ENCODE results near the gene WRAP73. TPM values are rescaled to one million over a fixed set of nuclear protein-coding genes. Genes with fewer than 3 reads are reported as not detected.
"Not testable (repeated sequence)": the region's sequence is repeated elsewhere in the genome, so short reads cannot be mapped to it uniquely, and the experiment has no call there.

Gene WRAP73
- total RNA-seq, 5 donors from 2014 or later (not counting 1 experiment from before 2014, with no cell fraction given) = 33.7 to 44.9 (median 39.8) TPM

DNA sequence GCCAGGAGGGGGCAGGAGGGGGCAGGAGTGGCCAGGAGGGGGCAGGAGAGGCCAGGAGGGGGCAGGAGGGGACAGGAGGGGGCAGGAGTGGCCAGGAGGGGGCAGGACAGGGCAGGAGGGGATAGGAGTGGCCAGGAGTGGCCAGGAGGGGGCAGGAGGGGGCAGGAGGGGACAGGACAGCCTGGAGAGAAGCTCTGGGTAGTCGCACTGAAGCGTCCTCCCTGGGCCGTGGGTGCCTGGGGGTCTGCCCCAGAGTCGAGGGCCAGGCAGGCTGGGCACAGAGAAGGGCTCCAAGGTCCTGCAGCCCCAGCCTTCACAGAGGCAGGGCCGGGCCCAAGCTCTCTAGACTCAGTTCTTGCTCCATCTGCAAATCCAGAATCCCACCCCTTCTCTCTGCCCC, 61.5 kb downstream of the WRAP73 start:
- ATAC-seq (replicated peaks in 1 of 4) = no peak
- no peaks in the 10 kb centered on the region for H3K4me1 ChIP-seq (ENCODE audit: control insufficient read depth in 1 of 2, extremely low read depth in 1 of 2, insufficient read depth in 2 of 2, low read length in 2 of 2)
- no peaks in the 10 kb centered on the region for H3K36me3 ChIP-seq (ENCODE audit: control insufficient read depth in 2 of 2, extremely low read depth in 1 of 2, insufficient read depth in 1 of 2, low read length in 1 of 2)
- Mint-ChIP-seq H3K27me3 (no peaks in the 10 kb centered on the region), H3K27ac (no peak overlapping the region), H3K36me3 (no peaks in the 10 kb centered on the region), H3K9me3 (no peaks in the 10 kb centered on the region), H3K4me1 (no peaks in the 10 kb centered on the region), H3K4me3 (no peak overlapping the region)
- DNase-seq = no peak
- ChIA-PET CTCF (no interaction called here), POLR2A (no interaction called here)
- H3K27ac ChIP-seq (ENCODE audit: low read length) = no peak overlapping the region
- H3K27me3 ChIP-seq (replicated peaks in 1 of 2; ENCODE audit: control insufficient read depth in 2 of 2, extremely low read depth in 1 of 2, insufficient read depth in 2 of 2, low read length in 1 of 2) = no peaks in the 10 kb centered on the region
- no peak overlapping the region for H3K4me3 ChIP-seq (ENCODE audit: control insufficient read depth in 1 of 2, extremely low read depth in 1 of 2, low read length in 1 of 2)
- 92% methylated on average over 2 of the region's 5 CpGs for WGBS (ENCODE audit: insufficient coverage)
- H3K9me3 ChIP-seq = no peaks in the 10 kb centered on the region

DNA sequence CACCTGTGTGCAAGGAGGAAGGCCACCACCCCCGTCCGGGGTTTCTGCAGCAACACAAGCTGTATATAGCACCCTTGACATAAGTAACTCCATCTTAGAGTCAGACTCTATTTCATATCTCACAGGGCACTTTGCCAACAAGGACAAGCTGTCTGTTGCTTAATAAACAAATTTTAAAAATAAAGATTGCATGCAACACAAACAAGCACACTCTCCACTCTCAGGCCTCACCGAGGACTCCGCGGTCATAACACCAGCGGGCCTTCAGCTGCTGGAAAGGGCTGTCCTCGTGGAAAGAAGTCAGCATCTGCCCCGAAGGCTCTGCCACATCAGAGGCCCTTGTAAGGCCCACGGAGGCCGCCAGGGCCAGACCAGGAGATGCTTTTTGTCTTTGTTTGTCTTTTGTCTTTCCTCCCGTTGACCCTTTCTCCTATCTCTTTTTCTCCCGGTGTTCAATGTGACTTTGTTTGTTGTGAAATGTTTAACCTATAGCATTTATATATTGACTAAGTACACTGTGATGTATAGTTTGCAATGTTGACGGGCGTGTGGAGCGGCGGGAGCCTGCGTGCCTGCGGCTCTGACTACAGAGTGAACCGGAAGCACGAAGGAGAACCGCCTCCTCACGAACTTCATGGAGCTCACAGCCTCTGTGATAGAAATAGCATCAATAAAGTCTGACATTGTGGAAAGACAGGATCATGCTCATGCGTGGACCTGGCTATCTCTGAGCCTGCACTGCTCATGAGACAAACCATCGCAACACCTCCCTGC, 62.7 kb downstream of the WRAP73 start:
- Histone ChIP-seq H3K27me3 (replicated peaks in 1 of 2; ENCODE audit: control insufficient read depth in 2 of 2, extremely low read depth in 1 of 2, insufficient read depth in 2 of 2, low read length in 1 of 2) (peaks cover 0 to 1% of the 10 kb centered on the region in 2 experiments), H3K9me3 (no peaks in the 10 kb centered on the region), H3K27ac (ENCODE audit: low read length) (no peak overlapping the region), H3K36me3 (ENCODE audit: control insufficient read depth in 2 of 2, extremely low read depth in 1 of 2, insufficient read depth in 1 of 2, low read length in 1 of 2) (no peaks in the 10 kb centered on the region), H3K4me1 (ENCODE audit: control insufficient read depth in 1 of 2, extremely low read depth in 1 of 2, insufficient read depth in 2 of 2, low read length in 2 of 2) (no peaks in the 10 kb centered on the region), H3K4me3 (ENCODE audit: control insufficient read depth in 1 of 2, extremely low read depth in 1 of 2, low read length in 1 of 2) (no peak overlapping the region)
- no peak overlapping the region for H3K4me3 Mint-ChIP-seq
- no peaks in the 10 kb centered on the region for H3K27me3 Mint-ChIP-seq
- no peak for DNase-seq
- H3K9me3 Mint-ChIP-seq = no peaks in the 10 kb centered on the region
- ATAC-seq (replicated peaks in 1 of 4) = no peak
- CTCF ChIA-PET = no interaction called here
- POLR2A ChIA-PET = no interaction called here
- H3K4me1 Mint-ChIP-seq = no peaks in the 10 kb centered on the region
- no peaks in the 10 kb centered on the region for H3K36me3 Mint-ChIP-seq
- WGBS (ENCODE audit: insufficient coverage) = 94% methylated on average over 13 of the region's 24 CpGs
- H3K27ac Mint-ChIP-seq = no peak overlapping the region

DNA sequence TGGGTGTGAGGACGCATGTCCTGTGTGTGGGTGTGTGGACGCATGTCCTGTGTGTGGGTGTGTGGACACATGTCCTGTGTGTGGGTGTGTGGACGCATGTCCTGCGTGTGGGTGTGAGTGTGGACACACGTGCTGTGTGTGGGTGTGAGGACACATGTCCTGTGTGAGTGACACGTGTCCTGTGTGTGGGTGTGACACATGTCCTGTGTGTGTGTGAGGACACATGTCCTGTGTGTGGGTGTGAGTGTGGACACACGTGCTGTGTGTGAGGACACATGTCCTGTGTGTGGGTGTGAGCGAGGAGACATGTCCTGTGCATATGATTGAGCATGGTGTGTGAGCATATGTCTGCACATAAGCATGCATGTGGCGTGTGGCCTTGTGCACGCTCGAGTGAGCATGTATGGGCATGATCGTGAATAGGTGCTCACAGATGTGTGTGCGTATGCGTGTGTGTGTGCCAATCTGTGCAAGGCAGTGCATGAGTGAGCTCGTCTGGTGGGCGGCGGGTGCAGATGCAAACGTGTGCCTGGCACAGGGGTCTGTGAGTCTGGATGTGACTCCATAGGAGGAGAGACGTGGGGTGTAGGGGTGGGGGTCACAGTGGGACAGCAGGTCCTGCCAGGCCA, 63.8 kb downstream of the WRAP73 start:
- no peak for DNase-seq
- H3K27ac ChIP-seq (ENCODE audit: low read length) = no peak overlapping the region
- ATAC-seq (replicated peaks in 1 of 4) = no peak
- ChIA-PET POLR2A (no interaction called here), CTCF (no interaction called here)
- Mint-ChIP-seq H3K27ac (no peak overlapping the region), H3K9me3 (no peaks in the 10 kb centered on the region), H3K27me3 (no peaks in the 10 kb centered on the region), H3K4me1 (no peaks in the 10 kb centered on the region), H3K36me3 (no peaks in the 10 kb centered on the region), H3K4me3 (no peak overlapping the region)
- peaks cover 0 to 6% of the 10 kb centered on the region in 2 experiments for H3K27me3 ChIP-seq (replicated peaks in 1 of 2; ENCODE audit: control insufficient read depth in 2 of 2, extremely low read depth in 1 of 2, insufficient read depth in 2 of 2, low read length in 1 of 2)
- H3K4me3 ChIP-seq (ENCODE audit: control insufficient read depth in 1 of 2, extremely low read depth in 1 of 2, low read length in 1 of 2) = no peak overlapping the region
- no peaks in the 10 kb centered on the region for H3K9me3 ChIP-seq
- no peaks in the 10 kb centered on the region for H3K4me1 ChIP-seq (ENCODE audit: control insufficient read depth in 1 of 2, extremely low read depth in 1 of 2, insufficient read depth in 2 of 2, low read length in 2 of 2)
- H3K36me3 ChIP-seq (ENCODE audit: control insufficient read depth in 2 of 2, extremely low read depth in 1 of 2, insufficient read depth in 1 of 2, low read length in 1 of 2) = no peaks in the 10 kb centered on the region
- WGBS (ENCODE audit: insufficient coverage) = 87% methylated on average over 19 of the region's 19 CpGs

DNA sequence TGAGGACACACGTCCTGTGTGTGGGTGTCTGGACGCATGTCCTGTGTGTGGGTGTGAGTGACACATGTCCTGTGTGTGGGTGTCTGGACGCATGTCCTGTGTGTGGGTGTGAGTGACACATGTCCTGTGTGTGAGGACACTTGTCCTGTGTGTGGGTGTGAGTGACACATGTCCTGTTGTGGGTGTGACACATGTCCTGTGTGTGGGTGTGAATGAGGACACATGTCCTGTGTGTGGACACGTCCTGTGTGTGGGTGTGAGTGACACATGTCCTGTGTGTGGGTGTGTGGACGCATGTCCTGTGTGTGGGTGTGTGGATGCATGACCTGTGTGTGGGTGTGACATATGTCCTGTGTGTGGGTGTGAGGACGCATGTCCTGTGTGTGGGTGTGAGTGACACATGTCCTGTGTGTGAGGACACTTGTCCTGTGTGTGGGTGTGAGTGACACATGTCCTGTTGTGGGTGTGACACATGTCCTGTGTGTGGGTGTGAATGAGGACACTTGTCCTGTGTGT, 64.5 kb downstream of the WRAP73 start:
- DNase-seq; H3K4me1 Mint-ChIP-seq; H3K36me3 Mint-ChIP-seq; H3K27me3 Mint-ChIP-seq; POLR2A ChIA-PET; H3K9me3 Mint-ChIP-seq; H3K4me1 ChIP-seq (ENCODE audit: control insufficient read depth in 1 of 2, extremely low read depth in 1 of 2, insufficient read depth in 2 of 2, low read length in 2 of 2); H3K4me3 Mint-ChIP-seq; H3K27ac Mint-ChIP-seq; H3K27ac ChIP-seq (ENCODE audit: low read length); H3K9me3 ChIP-seq; ATAC-seq (replicated peaks in 1 of 4); CTCF ChIA-PET; H3K27me3 ChIP-seq (replicated peaks in 1 of 2; ENCODE audit: control insufficient read depth in 2 of 2, extremely low read depth in 1 of 2, insufficient read depth in 2 of 2, low read length in 1 of 2); H3K36me3 ChIP-seq (ENCODE audit: control insufficient read depth in 2 of 2, extremely low read depth in 1 of 2, insufficient read depth in 1 of 2, low read length in 1 of 2); H3K4me3 ChIP-seq (ENCODE audit: control insufficient read depth in 1 of 2, extremely low read depth in 1 of 2, low read length in 1 of 2): not testable (repeated sequence)
- WGBS (ENCODE audit: insufficient coverage) = 33% methylated on average over 6 of the region's 6 CpGs

DNA sequence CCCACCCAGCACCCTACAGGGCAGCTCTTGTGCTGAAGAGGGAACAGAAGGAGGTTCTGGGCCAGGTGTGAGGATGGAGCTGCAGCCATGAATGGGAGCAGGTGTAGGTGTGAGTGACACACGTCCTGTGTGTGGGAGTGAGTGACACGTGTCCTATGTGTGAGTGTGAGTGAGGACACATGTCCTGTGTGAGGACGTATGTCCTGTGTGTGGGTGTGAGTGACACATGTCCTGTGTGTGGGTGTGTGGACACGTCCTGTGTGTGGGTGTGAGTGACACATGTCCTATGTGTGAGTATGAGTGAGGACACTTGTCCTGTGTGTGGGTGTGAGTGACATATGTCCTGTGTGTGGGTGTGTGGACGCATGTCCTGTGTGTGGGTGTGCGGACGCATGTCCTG, 65.0 kb downstream of the WRAP73 start:
- no peak overlapping the region for H3K27ac ChIP-seq (ENCODE audit: low read length)
- 50% methylated on average over 7 of the region's 7 CpGs for WGBS (ENCODE audit: insufficient coverage)
- no peaks in the 10 kb centered on the region for H3K4me1 ChIP-seq (ENCODE audit: control insufficient read depth in 1 of 2, extremely low read depth in 1 of 2, insufficient read depth in 2 of 2, low read length in 2 of 2)
- no peaks in the 10 kb centered on the region for H3K4me1 Mint-ChIP-seq
- H3K36me3 ChIP-seq (ENCODE audit: control insufficient read depth in 2 of 2, extremely low read depth in 1 of 2, insufficient read depth in 1 of 2, low read length in 1 of 2) = no peaks in the 10 kb centered on the region
- H3K27me3 ChIP-seq (replicated peaks in 1 of 2; ENCODE audit: control insufficient read depth in 2 of 2, extremely low read depth in 1 of 2, insufficient read depth in 2 of 2, low read length in 1 of 2) = peaks cover 0 to 11% of the 10 kb centered on the region in 2 experiments
- no peaks in the 10 kb centered on the region for H3K36me3 Mint-ChIP-seq
- no peak overlapping the region for H3K4me3 Mint-ChIP-seq
- ChIA-PET CTCF (interaction anchor here in 1 of 2 donors (0.9 kb wide), 1 partner anchor 119 kb away, joined by 3 read pairs; no protein-coding TSS in a partner anchor), POLR2A (no interaction called here)
- ATAC-seq (replicated peaks in 1 of 4) (no peak), DNase-seq (no peak)
- H3K4me3 ChIP-seq (ENCODE audit: control insufficient read depth in 1 of 2, extremely low read depth in 1 of 2, low read length in 1 of 2) = no peak overlapping the region
- H3K9me3 Mint-ChIP-seq = no peaks in the 10 kb centered on the region
- no peak overlapping the region for H3K27ac Mint-ChIP-seq
- no peaks in the 10 kb centered on the region for H3K9me3 ChIP-seq
- no peaks in the 10 kb centered on the region for H3K27me3 Mint-ChIP-seq

DNA sequence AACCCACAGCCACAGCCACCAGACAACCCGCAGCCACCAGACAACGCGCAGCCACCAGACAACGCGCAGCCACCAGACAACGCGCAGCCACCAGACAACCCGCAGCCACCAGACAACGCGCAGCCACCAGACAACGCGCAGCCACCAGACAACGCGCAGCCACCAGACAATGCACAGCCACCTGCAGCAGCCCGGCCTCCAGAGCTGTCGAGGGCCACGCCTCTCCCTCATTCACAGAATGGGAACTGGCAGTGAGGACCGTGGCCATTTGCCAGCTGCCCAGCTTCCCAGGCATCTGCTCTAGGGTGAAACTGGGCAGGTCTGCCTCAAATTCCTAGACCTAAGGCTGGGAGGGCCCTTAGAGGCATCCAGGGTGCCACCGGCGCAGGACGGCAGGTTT, 66.2 kb downstream of the WRAP73 start:
- 90% methylated on average over 9 of the region's 21 CpGs for WGBS (ENCODE audit: insufficient coverage)
- H3K36me3 Mint-ChIP-seq; H3K27ac Mint-ChIP-seq; H3K4me1 Mint-ChIP-seq; ATAC-seq (replicated peaks in 1 of 4); H3K4me3 ChIP-seq (ENCODE audit: control insufficient read depth in 1 of 2, extremely low read depth in 1 of 2, low read length in 1 of 2); H3K27ac ChIP-seq (ENCODE audit: low read length); H3K9me3 Mint-ChIP-seq; DNase-seq; POLR2A ChIA-PET; H3K36me3 ChIP-seq (ENCODE audit: control insufficient read depth in 2 of 2, extremely low read depth in 1 of 2, insufficient read depth in 1 of 2, low read length in 1 of 2); H3K4me3 Mint-ChIP-seq; H3K27me3 Mint-ChIP-seq; H3K4me1 ChIP-seq (ENCODE audit: control insufficient read depth in 1 of 2, extremely low read depth in 1 of 2, insufficient read depth in 2 of 2, low read length in 2 of 2); H3K9me3 ChIP-seq: not testable (repeated sequence)
- CTCF ChIA-PET = interaction anchor here in 1 of 2 donors (0.9 kb wide), 1 partner anchor 120 kb away, joined by 3 read pairs; no protein-coding TSS in a partner anchor
- H3K27me3 ChIP-seq (replicated peaks in 1 of 2; ENCODE audit: control insufficient read depth in 2 of 2, extremely low read depth in 1 of 2, insufficient read depth in 2 of 2, low read length in 1 of 2) = peaks cover 0 to 17% of the 10 kb centered on the region in 2 experiments
